Renal cortex interstitium (tissue), 11 donors: ENCODE results near the gene NCF2. TPM values are rescaled to one million over a fixed set of nuclear protein-coding genes. Genes with fewer than 3 reads are reported as not detected.
"Not testable (repeated sequence)": the region's sequence is repeated elsewhere in the genome, so short reads cannot be mapped to it uniquely, and the experiment has no call there.

Experiments used
- DNase-seq, 11 donors: peaks; one replicate each; pipeline ENCODE4 v3.0.0-alpha.2; 2013; ENCODE audit warnings: low read depth in 9 of 11, low spot score in 4 of 11; ENCODE audit errors: extremely low read depth in 1 of 11
- polyA plus RNA-seq, 3 donors: library from polyadenylated mRNA; unstranded; fragments of 120-200 nt; gene quantifications; one replicate each; pipeline ENCODE4 v1.2.1, GENCODE V29; 2013; ENCODE audit not compliant: insufficient read length in 3 of 3

NCF2 gene
- polyA plus RNA-seq, 3 donors: 3.2 to 4.3 (median 4.2) TPM

DNA sequence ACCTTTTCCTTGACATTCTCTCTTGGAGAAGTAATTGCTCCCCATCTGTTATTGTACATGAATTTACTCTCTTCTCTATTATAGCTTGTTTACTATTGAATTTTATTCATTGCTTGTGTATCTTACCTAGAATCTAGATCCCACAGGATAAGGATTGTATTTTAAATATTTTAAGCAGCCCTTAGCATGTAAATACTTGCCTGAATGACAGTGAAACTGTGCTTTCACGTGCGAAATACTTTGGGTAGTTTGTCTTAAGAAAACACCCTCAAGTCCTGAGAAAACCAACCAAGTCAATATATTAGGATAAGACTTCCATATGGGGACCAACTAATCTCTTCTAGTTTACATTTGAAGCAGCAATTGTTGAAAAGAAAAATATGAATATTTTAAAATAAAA lies 30.1 kb upstream of the NCF2 start:
- no peak for DNase-seq

DNA sequence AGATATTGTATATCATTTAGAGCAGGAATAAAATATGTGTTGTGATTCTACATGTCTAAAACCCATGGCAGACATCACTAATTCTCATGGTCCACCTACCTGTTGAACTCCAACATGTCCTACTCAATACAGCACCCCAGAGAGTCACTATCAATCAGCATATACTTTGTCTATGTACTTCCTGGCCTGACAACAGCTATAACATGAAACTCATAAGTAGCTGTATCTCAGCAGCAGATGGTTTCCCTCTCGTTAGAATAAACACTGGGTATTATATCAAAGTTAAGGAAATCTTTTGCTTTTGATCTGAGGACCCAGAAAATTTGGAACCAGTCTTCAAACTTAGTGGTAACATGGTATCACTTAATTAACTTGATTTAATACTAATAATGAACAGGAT lies 29.5 kb upstream of the NCF2 start:
- no peak for DNase-seq

DNA sequence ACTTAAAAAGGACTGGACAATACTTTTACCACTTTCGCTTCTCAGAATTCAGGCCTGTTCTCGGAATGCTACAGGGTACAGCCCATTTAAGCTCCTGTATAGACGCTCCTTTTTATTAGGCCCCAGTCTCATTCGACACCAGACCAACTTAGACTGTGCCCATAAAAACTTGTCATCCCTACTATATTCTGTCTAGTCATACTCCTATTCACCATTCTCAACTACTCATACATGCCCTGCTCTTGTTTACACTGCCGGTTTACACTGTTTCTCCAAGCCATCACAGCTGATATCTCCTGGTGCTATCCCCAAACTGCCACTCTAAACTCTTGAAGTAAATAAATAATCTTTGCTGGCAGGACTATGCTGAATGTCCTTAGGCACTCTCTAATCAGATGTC lies 27.9 kb upstream of the NCF2 start:
- DNase-seq: not testable (repeated sequence)

DNA sequence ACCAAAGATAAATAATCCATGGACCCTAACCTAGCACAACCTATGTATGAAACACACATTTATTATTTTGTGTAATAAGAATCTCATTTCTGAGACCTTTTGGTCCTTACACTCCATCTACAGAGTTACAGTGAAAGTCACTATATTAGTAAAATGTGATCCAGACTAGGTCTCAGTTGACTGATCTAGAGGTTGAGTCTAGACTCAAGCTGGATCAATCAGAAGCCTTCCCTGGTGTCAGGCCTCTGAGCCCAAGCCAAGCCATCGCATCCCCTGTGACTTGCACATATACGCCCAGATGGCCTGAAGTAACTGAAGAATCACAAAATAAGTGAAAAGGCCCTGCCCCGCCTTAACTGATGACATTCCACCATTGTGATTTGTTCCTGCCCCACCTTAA lies 22.7 kb upstream of the NCF2 start:
- DNase-seq: not testable (repeated sequence)

DNA sequence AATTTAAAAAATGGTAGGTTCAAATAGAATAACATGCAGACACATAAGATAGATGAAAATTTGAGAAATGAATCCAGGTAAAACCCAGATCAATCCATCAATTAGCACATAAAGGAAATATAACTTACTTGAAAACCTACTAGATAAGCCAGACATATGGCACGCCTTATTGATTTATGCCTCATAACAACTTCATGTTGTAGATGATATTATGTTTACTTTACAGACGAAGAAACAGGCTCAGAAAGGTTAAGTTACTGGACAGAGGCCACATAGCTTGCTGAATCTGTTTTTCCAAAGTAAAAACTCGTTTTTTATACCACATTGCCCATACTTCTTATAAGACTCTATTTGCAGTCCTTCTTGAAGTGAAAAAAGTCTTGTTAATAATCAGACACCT lies 22.1 kb upstream of the NCF2 start:
- no peak for DNase-seq

DNA sequence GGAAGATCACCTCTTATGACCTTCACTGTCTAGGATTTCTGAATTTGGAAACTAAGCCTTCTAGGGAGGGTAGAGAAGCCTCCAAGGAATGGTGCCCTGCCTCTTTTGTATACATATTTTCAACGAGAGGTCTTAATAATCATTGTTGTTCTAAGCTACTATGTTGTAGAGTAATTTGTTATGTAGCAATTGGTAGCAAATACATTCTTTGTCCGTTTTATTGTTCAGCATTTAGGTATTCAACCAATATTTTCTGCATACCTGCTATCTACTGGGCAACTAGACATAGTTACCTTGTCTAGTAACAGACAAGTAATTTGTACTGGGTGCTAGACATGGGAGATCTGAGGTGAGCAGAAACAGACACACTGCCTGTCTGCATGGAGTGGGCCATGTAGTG lies 20.8 kb upstream of the NCF2 start:
- no peak for DNase-seq

DNA sequence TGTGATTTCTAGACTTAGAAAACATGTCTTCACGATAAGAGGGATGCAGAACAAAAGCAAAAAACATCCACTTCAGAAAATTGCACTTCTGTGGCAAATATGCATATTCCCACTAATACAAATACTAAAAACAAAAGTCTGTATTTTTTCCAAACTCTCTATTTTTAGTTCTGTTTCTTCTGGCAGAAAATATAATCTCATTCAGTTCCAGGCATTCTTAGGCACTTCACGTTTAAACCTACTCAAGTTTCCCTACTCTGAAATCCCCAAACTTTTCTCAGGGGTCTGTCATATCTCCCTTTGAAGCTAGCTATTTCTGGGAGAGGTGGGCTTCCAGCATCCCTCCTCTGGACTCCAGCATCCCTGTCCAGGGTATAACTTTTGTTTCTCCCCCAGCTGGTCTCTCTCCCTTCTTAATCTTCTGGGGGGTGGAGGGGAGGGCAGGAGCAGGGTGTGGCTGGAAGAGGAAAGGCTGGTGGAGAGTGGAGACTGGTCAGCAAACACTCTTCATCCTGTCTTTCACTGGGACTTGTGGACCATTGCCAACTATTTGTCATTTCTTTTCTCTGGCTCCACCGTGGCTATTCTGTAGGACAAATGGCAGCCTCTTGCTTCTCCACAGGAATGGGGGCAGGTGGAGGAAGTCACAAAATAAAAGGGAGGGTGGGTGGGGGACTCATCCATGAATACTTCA lies 19.6 kb upstream of the NCF2 start:
- no peak for DNase-seq

DNA sequence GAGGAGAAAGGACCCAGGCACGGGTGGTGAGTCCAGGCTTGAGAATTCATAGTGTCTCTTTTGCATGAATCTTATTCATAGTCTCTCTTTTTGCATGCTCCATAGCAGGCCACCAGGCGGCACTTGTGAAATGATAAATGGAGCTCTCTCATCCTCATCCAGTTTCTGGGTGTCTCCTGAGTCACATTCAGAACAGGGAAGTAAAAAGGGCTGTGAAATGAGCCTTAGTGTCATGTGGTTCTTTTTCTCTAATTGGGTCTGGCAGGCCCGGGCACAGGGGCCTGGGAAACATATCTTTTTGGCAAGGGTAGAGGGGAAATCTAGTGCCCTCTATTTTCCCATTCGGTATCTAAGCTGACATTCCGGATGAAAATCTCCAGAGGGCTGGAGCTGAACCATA lies 19.1 kb upstream of the NCF2 start:
- no peak for DNase-seq

DNA sequence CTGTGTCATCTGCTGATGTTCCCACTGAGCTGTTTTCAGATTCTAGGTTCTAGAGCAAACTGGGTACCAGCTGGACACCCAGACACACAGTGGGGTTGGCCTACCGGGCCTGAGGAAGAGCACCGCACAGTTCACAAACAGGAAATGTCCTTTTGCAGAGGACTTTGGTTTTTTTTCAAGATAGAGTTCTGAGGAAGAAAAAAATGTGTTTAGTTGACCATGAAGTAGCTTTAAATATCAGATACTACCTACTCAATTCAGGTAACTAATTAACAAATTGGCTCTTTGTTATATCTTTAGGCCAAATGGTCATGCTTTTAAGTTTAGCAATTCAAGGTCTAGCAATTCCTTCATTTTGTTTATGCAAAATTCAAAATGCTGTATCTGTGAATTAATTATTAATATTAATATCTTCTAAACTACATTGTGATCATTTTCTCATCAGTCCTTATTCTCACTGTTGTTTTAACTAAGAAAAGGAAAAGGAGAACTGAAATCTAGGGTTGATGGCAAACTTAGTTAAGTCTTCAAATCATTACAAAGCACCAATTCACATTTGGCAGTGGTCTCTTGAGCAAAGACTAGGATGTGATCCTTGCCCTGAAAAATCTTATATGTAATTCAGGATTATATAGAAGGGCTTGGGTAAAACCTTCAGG lies 17.2 kb upstream of the NCF2 start:
- DNase-seq: no peak

DNA sequence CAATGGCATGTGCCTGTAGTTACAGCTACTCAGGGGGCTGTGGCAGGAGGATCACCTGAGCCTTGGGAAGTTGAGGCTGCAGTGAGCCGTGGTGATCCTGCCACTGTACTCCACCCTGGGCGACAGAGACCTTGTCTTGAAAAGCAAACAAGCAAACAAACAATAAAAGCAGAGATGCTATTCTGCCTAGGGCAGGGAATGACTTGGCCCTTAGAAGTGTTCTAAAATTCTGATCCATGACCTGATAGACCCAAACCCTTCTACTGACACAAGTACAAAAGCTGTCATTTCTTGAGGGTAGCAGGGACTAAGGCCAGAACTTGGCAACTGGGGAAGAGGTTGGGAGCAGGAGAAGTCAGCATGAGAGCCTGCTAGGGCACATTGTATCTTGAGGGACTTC lies 15.6 kb upstream of the NCF2 start:
- DNase-seq: no peak

DNA sequence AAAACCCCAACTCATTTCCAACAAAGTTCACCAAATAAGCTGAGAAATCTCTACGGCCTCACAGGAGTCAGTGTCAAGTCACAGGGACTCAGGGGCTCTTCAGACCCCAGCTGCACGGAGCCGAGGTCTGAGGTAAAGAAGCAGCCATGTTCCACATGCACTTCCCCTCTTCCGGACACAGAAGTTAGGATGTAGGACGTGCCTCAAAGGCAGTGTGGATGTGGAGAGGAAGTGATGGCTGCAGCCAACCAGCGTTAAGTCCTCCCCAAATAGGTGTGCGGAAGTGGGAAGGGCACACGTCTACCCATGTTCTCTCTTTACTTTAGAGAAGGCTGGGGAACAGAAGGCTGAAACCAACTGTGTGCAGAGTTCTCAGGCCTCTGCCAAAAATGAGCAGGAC lies 14.6 kb upstream of the NCF2 start:
- DNase-seq: no peak

DNA sequence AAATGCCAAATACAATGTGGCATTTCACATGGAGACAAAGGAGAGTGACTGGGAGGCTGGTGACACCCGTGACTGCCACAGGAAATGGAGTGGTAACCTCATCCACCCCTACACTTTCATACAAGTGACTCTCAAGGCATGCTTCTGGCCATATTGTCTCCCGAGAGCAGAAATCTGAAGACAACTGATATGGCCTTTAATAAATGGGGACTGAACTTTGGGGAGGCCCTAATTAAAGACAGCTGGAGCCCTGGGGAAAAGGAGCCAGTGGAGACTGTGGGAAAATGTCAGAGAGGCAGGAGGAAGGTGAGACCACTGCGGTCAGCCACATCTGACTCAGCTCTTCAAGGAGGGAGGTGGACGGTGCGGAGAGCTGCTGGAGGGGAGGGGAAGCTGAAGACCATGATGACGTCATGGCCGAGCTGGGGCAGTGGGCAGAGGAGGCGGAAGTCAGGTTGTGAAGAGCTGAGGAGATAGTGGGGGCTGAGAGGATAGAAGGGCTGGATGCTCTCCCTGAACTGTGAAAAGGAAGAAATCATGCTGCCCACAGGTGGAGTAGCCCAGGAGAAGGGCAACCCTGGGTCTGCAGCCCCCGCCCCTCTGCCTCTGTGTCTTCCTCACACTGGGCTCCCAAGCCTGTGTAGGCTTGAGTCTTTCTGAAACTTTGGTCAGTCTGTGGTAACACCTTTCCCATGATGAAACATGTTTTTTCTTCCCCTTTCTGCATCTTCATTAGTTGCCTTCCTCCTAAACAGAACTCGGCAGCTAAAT lies 14.0 kb upstream of the NCF2 start:
- DNase-seq: no peak

DNA sequence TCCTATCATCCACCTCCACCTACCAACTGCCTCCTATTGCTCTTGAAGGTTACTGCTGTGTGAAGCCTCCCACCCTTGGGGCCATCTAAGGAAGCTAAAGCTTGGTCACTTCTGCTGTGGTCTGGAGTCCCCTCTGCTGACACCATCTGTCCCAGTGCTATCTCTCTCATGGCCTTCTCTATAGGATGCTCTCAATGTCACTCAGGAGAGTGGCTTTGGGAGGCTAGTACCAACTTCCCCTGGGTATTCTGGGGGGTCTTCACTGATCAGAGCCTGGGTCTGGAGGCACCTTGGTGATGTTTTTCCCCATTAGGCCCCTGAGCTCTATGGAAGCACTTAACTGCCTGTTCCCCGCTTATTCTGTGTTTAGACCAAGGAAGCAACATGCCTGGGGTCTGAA lies 12.3 kb upstream of the NCF2 start:
- no peak for DNase-seq

DNA sequence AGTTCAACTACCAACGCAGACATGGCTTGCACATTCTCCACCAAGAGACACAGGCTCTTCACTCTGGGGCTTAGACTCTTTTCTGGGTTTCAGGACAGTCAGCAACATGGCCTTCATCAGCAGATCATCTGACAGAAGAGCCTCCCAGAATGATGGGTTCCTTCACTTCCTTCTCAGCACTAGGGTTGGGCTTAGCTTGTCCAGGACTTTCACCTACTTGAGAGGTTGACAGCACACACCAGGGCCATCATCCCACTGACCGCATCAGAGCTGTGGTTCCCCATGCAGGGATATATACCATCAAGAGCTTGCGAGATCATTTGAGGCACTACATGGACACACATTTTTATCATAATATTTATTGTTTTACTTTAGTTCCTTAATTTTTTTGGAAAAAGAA lies 10.4 kb upstream of the NCF2 start:
- no peak for DNase-seq

DNA sequence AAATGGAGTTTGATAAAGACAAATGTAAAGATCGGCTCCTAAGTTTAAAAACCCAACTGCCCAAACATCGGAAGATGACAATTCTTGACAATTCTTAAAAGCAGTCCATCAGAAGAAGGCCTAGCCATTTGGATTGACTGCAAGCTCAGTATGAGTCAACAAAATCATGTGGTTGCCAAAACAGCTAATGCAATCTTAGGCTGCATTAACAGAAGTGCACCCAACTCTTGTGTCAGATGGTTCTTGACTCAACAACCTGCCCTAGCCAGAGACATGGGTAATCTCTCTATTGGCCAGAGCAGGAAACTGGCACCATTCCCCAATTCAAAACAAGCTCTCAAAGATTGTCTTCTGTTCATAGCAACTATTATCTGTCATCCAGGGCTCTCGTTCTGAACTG lies 9.9 kb upstream of the NCF2 start:
- DNase-seq: no peak

DNA sequence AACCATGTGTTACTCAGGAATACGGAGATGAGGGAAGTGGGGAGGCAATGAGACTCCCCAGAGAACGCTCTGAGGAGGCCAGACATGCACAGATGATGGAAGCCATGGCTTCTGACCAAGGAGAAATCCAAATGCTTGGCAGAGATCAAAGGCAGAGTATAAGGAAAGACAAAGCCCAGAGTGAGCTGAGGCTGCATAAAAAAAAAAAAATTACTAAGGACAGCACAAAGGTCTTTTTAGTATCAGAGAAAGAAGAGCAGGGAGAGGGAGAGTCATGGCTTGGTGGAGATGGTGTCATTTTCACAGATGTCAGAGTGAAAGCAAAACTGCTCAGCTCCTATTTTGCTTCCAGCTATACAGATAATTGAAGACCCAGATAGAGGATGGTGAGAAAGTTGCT lies 8.1 kb upstream of the NCF2 start:
- DNase-seq: no peak

DNA sequence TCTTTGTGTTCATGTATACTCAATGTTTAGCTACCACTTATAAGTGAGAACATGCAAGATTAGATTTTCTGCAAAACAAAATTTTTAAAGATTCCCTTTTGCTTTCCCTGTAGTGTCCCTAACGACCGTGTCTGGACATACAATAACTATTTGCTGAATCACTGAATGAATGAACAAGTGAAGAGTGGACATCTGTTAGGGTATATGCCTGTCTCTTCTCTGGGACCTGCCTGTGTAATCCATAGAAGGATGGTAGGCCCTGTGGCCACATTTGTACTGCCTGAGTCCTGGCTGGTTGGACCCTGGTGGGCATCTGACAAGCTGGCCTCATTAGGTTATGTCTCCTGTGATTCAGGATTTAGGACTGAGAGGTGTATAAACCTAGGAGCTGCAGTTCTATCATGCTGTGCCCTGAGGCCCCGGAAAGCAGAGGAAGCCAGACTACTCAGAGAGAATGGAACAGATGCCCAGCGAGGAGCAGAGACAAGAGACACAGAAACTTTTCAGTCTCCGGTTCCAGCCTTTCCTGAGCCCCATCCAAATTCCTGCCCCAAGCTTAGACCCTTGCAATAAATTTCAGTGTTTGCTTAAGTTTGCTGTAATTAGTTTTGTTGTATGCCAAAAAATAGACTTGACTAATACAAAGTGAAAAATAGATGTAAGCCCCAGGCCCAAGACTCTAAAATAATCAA lies 7.5 kb upstream of the NCF2 start:
- no peak for DNase-seq

DNA sequence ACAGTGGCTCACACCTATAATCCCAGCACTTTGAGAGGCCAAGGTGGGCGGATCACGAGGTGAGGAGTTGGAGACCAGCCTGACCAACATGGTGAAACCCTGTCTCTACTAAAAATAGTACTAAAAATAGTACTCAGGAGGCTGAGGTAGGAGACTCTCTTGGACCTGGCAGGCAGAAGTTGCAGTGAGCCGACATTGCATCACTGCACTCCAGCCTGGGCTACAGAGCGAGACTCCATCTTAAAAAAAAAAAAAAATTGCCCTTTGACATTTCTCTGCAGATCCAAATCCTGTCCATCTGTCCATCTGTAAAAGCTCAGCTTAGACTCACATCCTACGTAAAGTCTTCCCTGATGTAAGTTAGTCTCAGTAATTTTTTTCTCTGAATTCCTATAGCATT lies 6.2 kb upstream of the NCF2 start:
- no peak for DNase-seq

DNA sequence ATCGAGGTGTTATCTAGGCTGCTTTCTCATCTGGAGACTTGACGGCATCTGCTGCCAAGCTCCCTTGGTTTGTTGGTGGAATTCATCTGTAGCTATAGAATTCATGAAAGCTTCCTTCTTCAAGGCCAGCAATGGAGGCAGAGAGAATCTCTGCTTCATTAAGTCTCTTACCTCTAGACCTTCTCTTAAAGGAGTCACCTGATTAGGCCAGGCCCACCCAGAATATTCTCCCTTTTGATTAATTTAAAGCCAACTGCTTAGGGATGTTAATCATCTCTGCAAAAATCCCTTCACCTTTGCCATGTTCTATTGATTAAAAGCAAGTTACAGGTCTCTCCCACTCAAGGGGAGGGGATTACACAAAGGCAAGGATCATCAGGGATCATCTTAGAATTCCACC lies 5.3 kb upstream of the NCF2 start:
- DNase-seq: no peak

DNA sequence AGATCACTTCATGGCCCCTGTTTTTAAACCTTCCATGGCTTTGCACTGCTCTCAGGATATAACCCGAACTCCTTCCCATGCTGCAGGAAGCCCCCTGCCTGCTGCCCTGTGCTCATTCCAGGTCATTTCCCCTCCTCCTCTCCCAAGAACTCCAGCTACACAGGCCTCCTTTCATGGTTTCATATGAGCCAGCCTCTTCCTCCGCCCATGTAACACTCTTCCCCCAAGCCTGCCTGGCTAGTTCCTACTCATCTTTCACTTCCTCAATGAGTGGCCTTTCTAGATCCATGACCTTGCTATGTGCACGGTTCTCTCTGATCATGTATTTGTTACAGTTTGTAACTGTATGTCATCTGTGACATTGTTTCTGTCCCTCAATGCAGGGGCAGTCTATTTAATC lies 3.1 kb upstream of the NCF2 start:
- DNase-seq: no peak
